Astrocyte of the spinal cord (primary cell): ENCODE measurements around the gene NUS1.
"Not testable (repeated sequence)": the region's sequence is repeated elsewhere in the genome, so short reads cannot be mapped to it uniquely, and the experiment has no call there.

ENCODE experiments used
- DNase-seq: peaks from one replicate; pipeline ENCODE4 v3.0.0; 2011; ENCODE audit warnings: low read depth, low spot score
- H3K4me3 ChIP-seq: 2 replicates; pipeline ENCODE4 v1.5.1; 2011; ENCODE audit warnings: low read depth, mild to moderate bottlenecking, low read length, moderate library complexity
- CTCF ChIP-seq: IDR thresholded peaks from 2 replicates; pipeline ENCODE4 v1.5.1; 2012; ENCODE audit warnings: low read depth, mild to moderate bottlenecking, low read length, inconsistent platforms
- in situ Hi-C: cut with HindIII; loops from 2 replicates; pipeline ENCODE4 v1.10.0; 2017; ENCODE audit warnings: low sequenced_read_pairs

NUS1 gene

GRCh38 chr6:117711369-117711768 is 36.1 kb downstream of the NUS1 start:
- DNase-seq = no peak
- TF ChIP-seq CTCF = no peak
- in situ Hi-C loops = no loop called here
- no peak overlapping the region for H3K4me3 ChIP-seq

- DNase-seq = no peak
- in situ Hi-C loops = no loop called here
- no peak for TF ChIP-seq CTCF
- H3K4me3 ChIP-seq = no peak overlapping the region
These were observed 43.6 kb downstream of the NUS1 start for GRCh38 chr6:117718895-117719294.

GRCh38 chr6:117721520-117721919 is 46.3 kb downstream of the NUS1 start:
- in situ Hi-C loops, DNase-seq, H3K4me3 ChIP-seq: not testable (repeated sequence)

- no peak for DNase-seq
- in situ Hi-C loops = no loop called here
- no peak for TF ChIP-seq CTCF
These were observed 53.4 kb downstream of the NUS1 start for GRCh38 chr6:117728626-117729025.

GRCh38 chr6:117729613-117730012 is 54.3 kb downstream of the NUS1 start:
- TF ChIP-seq CTCF = no peak
- in situ Hi-C loops = no loop called here
- H3K4me3 ChIP-seq = no peak overlapping the region
- no peak for DNase-seq

More at GRCh38 chr6:117728626-117729025, 53.4 kb downstream of the NUS1 start:
- no peak overlapping the region for H3K4me3 ChIP-seq

- in situ Hi-C loops = no loop called here
- DNase-seq = no peak
- H3K4me3 ChIP-seq = no peak overlapping the region
- no peak for TF ChIP-seq CTCF
These were observed 58.1 kb downstream of the NUS1 start for GRCh38 chr6:117733341-117733740.

- in situ Hi-C loops = no loop called here
- no peak for TF ChIP-seq CTCF
- H3K4me3 ChIP-seq = no peak overlapping the region
- DNase-seq = no peak
These were observed 64.6 kb downstream of the NUS1 start for GRCh38 chr6:117739869-117740268.
